Esophagus muscularis mucosa (tissue), 4 donors: ENCODE data around the gene SH3PXD2B. TPM values are rescaled to one million over a fixed set of nuclear protein-coding genes. Genes with fewer than 3 reads are reported as not detected.

Source experiments
- DNase-seq: peaks from one replicate; pipeline ENCODE4 v3.0.0-alpha.2; 2017; ENCODE audit errors: extremely low spot score
- H3K27ac ChIP-seq, 4 donors: fragments of 200-600 bp; sonication (generic); replicated peaks in 1 of 4; 1 replicate in 3 of 4; 2 replicates in 1 of 4; pipeline ENCODE4 v1.5.1; 2016 to 2019; ENCODE audit warnings: mild to moderate bottlenecking in 1 of 4
- H3K27me3 ChIP-seq, 4 donors: fragments of 200-600 bp; sonication (generic); one replicate each; pipeline versions ENCODE4 v1.5.1 to v1.6.0; 2016 to 2019
- H3K36me3 ChIP-seq, 4 donors: fragments of 200-600 bp; sonication (generic); one replicate each; pipeline ENCODE4 v1.5.1; 2016 to 2019
- H3K4me1 ChIP-seq, 4 donors: fragments of 200-600 bp; sonication (generic); one replicate each; pipeline ENCODE4 v1.5.1; 2016 to 2019
- H3K4me3 ChIP-seq, 4 donors: fragments of 200-600 bp; sonication (generic); 1 replicate in 2 of 4; 2 replicates in 2 of 4; pipeline ENCODE4 v1.5.1; 2016 to 2019; ENCODE audit warnings: mild to moderate bottlenecking in 4 of 4, moderate library complexity in 1 of 4
- H3K9me3 ChIP-seq, 4 donors: fragments of 200-600 bp; sonication (generic); 1 replicate in 3 of 4; 2 replicates in 1 of 4; pipeline ENCODE4 v1.5.1; 2016 to 2019
- EP300 ChIP-seq: sonication (generic); formaldehyde crosslinking; IDR thresholded peaks from one replicate; pipeline ENCODE4 v1.6.1; 2017; ENCODE audit warnings: antibody characterized with exemption
- POLR2A ChIP-seq: fragments of 450-650 bp; IDR thresholded peaks from one replicate; pipeline ENCODE4 v1.6.1; 2017; ENCODE audit warnings: antibody characterized with exemption, moderate library complexity, mild to moderate bottlenecking, low read depth
- POLR2AphosphoS5 ChIP-seq, 2 donors: sonication (generic); formaldehyde crosslinking; IDR thresholded peaks; one replicate each; pipeline ENCODE4 v1.6.1; 2017; ENCODE audit warnings: antibody characterized with exemption in 2 of 2
- WGBS: methylation state at CpG from one replicate; pipeline ENCODE4 v1.1.5; 2018; 5-methylcytosine and 5-hydroxymethylcytosine counted together
- intact Hi-C: fragments of 100-400 bp; cut with DNase I; formaldehyde crosslinking; loops from one replicate; pipeline ENCODE4 v1.15.1; 2023
- total RNA-seq, 4 donors: library from RNA; depleted of rRNA; stranded (reverse); fragments of >200 nt; gene quantifications; one replicate each; pipeline versions ENCODE4 v1.1.0 to v1.2.1, GENCODE V29; 2016
- TF ChIP-seq, protein P1 (sequence below), 3 experiments: fragments of 200-600 bp in 2 of 3; fragments of 450-650 bp in 1 of 3; sonication (generic) in 2 of 3; IDR thresholded peaks; one replicate each; pipeline ENCODE4 v1.5.1; 2017 to 2019; ENCODE audit warnings: antibody characterized with exemption in 3 of 3, mild to moderate bottlenecking in 2 of 3, moderate library complexity in 1 of 3

Gene SH3PXD2B
- total RNA-seq, 4 donors from 2014 or later, result 41.5 to 66.5 (median 49.2) TPM

DNA sequence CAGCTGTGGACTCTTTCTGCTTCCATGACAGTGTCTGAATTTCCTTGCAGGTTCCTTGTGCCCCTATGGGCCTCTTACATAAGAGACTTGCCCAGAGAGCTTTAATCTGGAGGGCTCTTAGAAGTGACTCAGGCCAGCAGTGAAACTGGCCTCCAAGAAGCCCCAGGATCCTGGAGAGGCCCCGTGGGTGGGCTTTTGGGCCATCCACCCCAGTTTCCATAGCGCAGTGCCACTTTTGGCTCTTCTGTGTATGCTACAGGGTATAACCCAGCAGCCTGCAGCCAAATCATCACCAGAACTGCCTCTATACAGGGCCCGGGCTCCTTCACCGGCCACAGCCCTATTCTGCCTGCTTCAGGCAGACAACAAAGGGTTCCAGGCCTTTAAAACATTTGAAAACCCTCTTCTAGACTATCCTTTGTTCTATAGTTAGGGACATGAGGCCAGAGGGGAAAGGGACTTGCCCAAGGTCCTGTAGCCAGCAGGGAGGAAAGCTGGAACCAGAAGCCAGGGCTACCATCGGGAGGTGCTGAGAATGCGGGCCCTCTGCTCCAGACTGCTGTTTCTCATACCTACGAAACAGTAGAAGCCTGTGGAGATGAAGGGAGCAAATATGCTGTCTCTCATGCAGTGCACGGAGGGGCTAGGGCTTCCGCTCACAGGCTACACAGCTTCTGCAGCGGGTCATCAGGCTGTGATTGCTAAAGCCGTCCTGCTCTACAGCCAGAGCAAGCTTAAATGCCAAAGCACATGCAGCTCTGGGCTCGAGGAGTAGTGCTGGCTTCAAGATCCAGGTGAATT is 18.0 kb downstream of the SH3PXD2B start:
- H3K36me3 ChIP-seq, result peaks cover 0 to 11% (median 0%) of the 10 kb centered on the region in 4 donors
- 91% methylated on average over 7 of the region's 12 CpGs for WGBS
- intact Hi-C loops, result no loop called here
- TF ChIP-seq, protein P1, sequence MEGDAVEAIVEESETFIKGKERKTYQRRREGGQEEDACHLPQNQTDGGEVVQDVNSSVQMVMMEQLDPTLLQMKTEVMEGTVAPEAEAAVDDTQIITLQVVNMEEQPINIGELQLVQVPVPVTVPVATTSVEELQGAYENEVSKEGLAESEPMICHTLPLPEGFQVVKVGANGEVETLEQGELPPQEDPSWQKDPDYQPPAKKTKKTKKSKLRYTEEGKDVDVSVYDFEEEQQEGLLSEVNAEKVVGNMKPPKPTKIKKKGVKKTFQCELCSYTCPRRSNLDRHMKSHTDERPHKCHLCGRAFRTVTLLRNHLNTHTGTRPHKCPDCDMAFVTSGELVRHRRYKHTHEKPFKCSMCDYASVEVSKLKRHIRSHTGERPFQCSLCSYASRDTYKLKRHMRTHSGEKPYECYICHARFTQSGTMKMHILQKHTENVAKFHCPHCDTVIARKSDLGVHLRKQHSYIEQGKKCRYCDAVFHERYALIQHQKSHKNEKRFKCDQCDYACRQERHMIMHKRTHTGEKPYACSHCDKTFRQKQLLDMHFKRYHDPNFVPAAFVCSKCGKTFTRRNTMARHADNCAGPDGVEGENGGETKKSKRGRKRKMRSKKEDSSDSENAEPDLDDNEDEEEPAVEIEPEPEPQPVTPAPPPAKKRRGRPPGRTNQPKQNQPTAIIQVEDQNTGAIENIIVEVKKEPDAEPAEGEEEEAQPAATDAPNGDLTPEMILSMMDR (IDR thresholded peaks at IDR 0.05), result no peak
- no peak for TF ChIP-seq POLR2AphosphoS5 (IDR thresholded peaks at IDR 0.05)
- TF ChIP-seq POLR2A, result no peak
- TF ChIP-seq EP300, result no peak
- peak overlapping the region; percentile 69 to 78 (median 72) for H3K27ac ChIP-seq
- H3K9me3 ChIP-seq, result no peaks in the 10 kb centered on the region
- H3K4me1 ChIP-seq, result peaks cover 22 to 78% (median 64%) of the 10 kb centered on the region in 4 donors
- no peaks in the 10 kb centered on the region for H3K27me3 ChIP-seq
- no peak overlapping the region for H3K4me3 ChIP-seq
- DNase-seq, result no peak

- Histone ChIP-seq H3K27ac (peak overlapping the region in 3 of 4 donors; percentile 69 to 78 (median 72)), H3K9me3 (no peaks in the 10 kb centered on the region), H3K4me3 (no peak overlapping the region), H3K27me3 (no peaks in the 10 kb centered on the region), H3K36me3 (peaks cover 0 to 11% (median 0%) of the 10 kb centered on the region in 4 donors), H3K4me1 (peaks cover 29 to 85% (median 71%) of the 10 kb centered on the region in 4 donors)
- 84% methylated on average over 8 of the region's 8 CpGs for WGBS
- DNase-seq, result no peak
- intact Hi-C loops, result no loop called here
- no peak for TF ChIP-seq POLR2AphosphoS5 (IDR thresholded peaks at IDR 0.05)
- TF ChIP-seq, protein P1 (IDR thresholded peaks at IDR 0.05), result no peak
- TF ChIP-seq EP300, result no peak
- no peak for TF ChIP-seq POLR2A
Measured at GRCh38 chr5:172435362-172436077, 18.8 kb downstream of the SH3PXD2B start.

GRCh38 chr5:172434251-172434650 is 20.1 kb downstream of the SH3PXD2B start:
- no peak for DNase-seq
- H3K9me3 ChIP-seq, result no peaks in the 10 kb centered on the region
- peaks cover 0 to 5% (median 0%) of the 10 kb centered on the region in 4 donors for H3K36me3 ChIP-seq
- intact Hi-C loops, result no loop called here
- peak overlapping the region in 1 of 4 donors; percentile 8 for H3K27ac ChIP-seq
- 63% methylated on average over 7 of the region's 7 CpGs for WGBS
- no peak overlapping the region for H3K4me3 ChIP-seq
- TF ChIP-seq POLR2A (no peak), POLR2AphosphoS5 (IDR thresholded peaks at IDR 0.05) (no peak), EP300 (no peak)
- TF ChIP-seq, protein P1 (IDR thresholded peaks at IDR 0.05), result no peak
- no peaks in the 10 kb centered on the region for H3K27me3 ChIP-seq
- H3K4me1 ChIP-seq, result peaks cover 36 to 89% (median 74%) of the 10 kb centered on the region in 4 donors

GRCh38 chr5:172433513-172433912 is 20.8 kb downstream of the SH3PXD2B start:
- Histone ChIP-seq H3K27me3 (no peaks in the 10 kb centered on the region), H3K4me1 (peaks cover 36 to 91% (median 77%) of the 10 kb centered on the region in 4 donors), H3K4me3 (no peak overlapping the region), H3K36me3 (peaks cover 0 to 5% (median 0%) of the 10 kb centered on the region in 4 donors), H3K9me3 (no peaks in the 10 kb centered on the region), H3K27ac (peak overlapping the region in 2 of 4 donors; percentile 7 to 20)
- 89% methylated on average over 7 of the region's 7 CpGs for WGBS
- TF ChIP-seq POLR2AphosphoS5 (IDR thresholded peaks at IDR 0.05), result no peak
- TF ChIP-seq POLR2A, result no peak
- TF ChIP-seq, protein P1 (IDR thresholded peaks at IDR 0.05), result no peak
- TF ChIP-seq EP300, result no peak
- DNase-seq, result no peak
- intact Hi-C loops, result no loop called here
